Measurements from ENCODE around the gene ERC1.
"Not testable (repeated sequence)": the region's sequence is repeated elsewhere in the genome, so short reads cannot be mapped to it uniquely, and the experiment has no call there.

The ERC1 gene

GRCh38 chr12:1022032-1022970 lies 31.3 kb downstream of the ERC1 start:
- no peak for DNase-seq (ENCODE audit: low read depth in 2 of 2)

GRCh38 chr12:1030779-1031178 lies 39.8 kb downstream of the ERC1 start:
- no peak for DNase-seq (ENCODE audit: low read depth in 2 of 2)

- DNase-seq (ENCODE audit: low read depth in 2 of 2): no peak
Observed at GRCh38 chr12:1034243-1034642, 43.2 kb downstream of the ERC1 start.

GRCh38 chr12:1034751-1035457 lies 43.9 kb downstream of the ERC1 start:
- DNase-seq (ENCODE audit: low read depth in 2 of 2): no peak

GRCh38 chr12:1041478-1041877 lies 50.5 kb downstream of the ERC1 start:
- no peak for DNase-seq (ENCODE audit: low read depth in 2 of 2)

- no peak for DNase-seq (ENCODE audit: low read depth in 2 of 2)
Observed at GRCh38 chr12:1044199-1044598, 53.2 kb downstream of the ERC1 start.

- DNase-seq (ENCODE audit: low read depth in 2 of 2): no peak
Observed at GRCh38 chr12:1044696-1045095, 53.7 kb downstream of the ERC1 start.

- DNase-seq (ENCODE audit: low read depth in 2 of 2): no peak
Observed at GRCh38 chr12:1046727-1047126, 55.7 kb downstream of the ERC1 start.

GRCh38 chr12:1047898-1048660 lies 57.1 kb downstream of the ERC1 start:
- no peak for DNase-seq (ENCODE audit: low read depth in 2 of 2)

GRCh38 chr12:1050059-1050707 lies 59.2 kb downstream of the ERC1 start:
- DNase-seq (ENCODE audit: low read depth in 2 of 2): no peak

- DNase-seq (ENCODE audit: low read depth in 2 of 2): not testable (repeated sequence)
Observed at GRCh38 chr12:1051672-1052071, 60.6 kb downstream of the ERC1 start.

- no peak for DNase-seq (ENCODE audit: low read depth in 2 of 2)
Observed at GRCh38 chr12:1053690-1054089, 62.7 kb downstream of the ERC1 start.

GRCh38 chr12:1054117-1054870 lies 63.3 kb downstream of the ERC1 start:
- DNase-seq (ENCODE audit: low read depth in 2 of 2): no peak

- DNase-seq (ENCODE audit: low read depth in 2 of 2): no peak
Observed at GRCh38 chr12:1056390-1056789, 65.4 kb downstream of the ERC1 start.

- DNase-seq (ENCODE audit: low read depth in 2 of 2): no peak
Observed at GRCh38 chr12:1058423-1058822, 67.4 kb downstream of the ERC1 start.

GRCh38 chr12:1059162-1059561 lies 68.1 kb downstream of the ERC1 start:
- no peak for DNase-seq (ENCODE audit: low read depth in 2 of 2)

- DNase-seq (ENCODE audit: low read depth in 2 of 2): no peak
Observed at GRCh38 chr12:1063852-1064251, 72.8 kb downstream of the ERC1 start.

- DNase-seq (ENCODE audit: low read depth in 2 of 2): no peak
Observed at GRCh38 chr12:1064317-1064716, 73.3 kb downstream of the ERC1 start.

GRCh38 chr12:1065629-1066028 lies 74.6 kb downstream of the ERC1 start:
- no peak for DNase-seq (ENCODE audit: low read depth in 2 of 2)

GRCh38 chr12:1069846-1070245 lies 78.8 kb downstream of the ERC1 start:
- DNase-seq (ENCODE audit: low read depth in 2 of 2): no peak

GRCh38 chr12:1071182-1071581 lies 80.2 kb downstream of the ERC1 start:
- DNase-seq (ENCODE audit: low read depth in 2 of 2): no peak
